NCI-H774 (cell line): ENCODE measurements around the gene TSC22D1.
"Not testable (repeated sequence)": the region's sequence is repeated elsewhere in the genome, so short reads cannot be mapped to it uniquely, and the experiment has no call there.

ENCODE experiments used
- DNase-seq: peaks from one replicate; lab custom pipeline; 2025; lab: John Stamatoyannopoulos, UW

The TSC22D1 gene

GRCh38 chr13:44573071-44573470 is 3.1 kb downstream of the TSC22D1 start:
- no peak for DNase-seq

- DNase-seq, result no peak
Observed at GRCh38 chr13:44566601-44567000, 9.5 kb downstream of the TSC22D1 start.

DNA sequence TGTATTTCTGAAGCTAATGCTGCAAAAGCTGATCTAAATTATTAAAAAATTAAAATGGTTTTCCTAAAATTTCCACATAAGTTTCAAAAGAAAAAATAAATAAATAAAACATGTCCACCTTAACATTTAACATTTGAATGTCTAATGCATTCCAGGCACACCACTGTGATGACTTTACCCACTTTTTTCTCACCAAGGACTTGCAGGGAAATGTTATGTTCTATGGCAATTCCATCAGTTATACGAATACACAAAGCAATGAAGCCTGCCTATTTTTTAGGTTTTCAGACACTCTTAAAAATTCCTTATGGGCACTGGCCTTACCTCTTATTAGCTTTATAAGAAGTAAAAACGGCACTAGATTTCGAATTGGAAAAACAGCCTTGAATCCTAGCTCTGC is 10.2 kb downstream of the TSC22D1 start:
- DNase-seq, result no peak

GRCh38 chr13:44564936-44565335 is 11.2 kb downstream of the TSC22D1 start:
- DNase-seq, result no peak

DNA sequence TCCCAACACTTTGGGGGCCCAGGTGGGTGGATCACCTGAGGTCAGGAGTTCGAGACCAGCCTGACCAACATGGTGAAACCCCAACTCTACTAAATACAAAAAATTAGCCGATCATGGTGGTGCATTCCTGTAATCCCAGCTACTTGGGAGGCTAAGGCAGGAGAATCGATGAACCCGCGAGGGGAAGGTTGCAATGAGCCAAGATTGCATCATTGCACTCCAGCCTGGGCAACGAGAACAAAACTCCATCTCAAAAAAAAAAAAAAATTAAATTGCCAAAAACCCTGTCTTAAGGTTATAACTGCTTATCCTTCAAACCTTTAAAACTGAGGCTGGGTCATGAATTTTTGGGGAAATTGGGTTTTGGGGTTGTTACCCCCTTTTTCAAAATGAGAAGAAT is 13.3 kb downstream of the TSC22D1 start:
- DNase-seq, result not testable (repeated sequence)

GRCh38 chr13:44561351-44561750 is 14.8 kb downstream of the TSC22D1 start:
- no peak for DNase-seq

- no peak for DNase-seq
Observed at GRCh38 chr13:44557986-44558385, 18.1 kb downstream of the TSC22D1 start.

DNA sequence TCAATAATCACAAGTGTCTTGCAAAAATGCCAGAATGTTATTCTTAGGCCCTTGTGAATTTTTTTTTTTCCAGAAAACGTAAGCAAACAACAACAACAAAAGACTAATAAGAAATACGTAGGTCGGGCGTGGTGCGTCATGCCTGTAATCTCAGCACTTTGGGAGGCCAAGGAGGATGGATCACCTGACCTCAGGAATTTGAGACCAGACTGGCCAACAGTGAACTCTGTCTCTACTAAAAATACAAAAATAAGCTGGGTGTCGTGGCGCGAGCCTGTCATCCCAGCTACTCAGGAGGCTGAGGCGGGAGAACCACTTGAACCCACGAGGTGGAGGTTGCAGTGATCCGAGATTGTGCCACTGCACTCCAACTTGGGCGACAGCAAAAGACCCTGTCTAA is 20.9 kb downstream of the TSC22D1 start:
- no peak for DNase-seq

- no peak for DNase-seq
Observed at GRCh38 chr13:44549476-44549875, 26.7 kb downstream of the TSC22D1 start.

DNA sequence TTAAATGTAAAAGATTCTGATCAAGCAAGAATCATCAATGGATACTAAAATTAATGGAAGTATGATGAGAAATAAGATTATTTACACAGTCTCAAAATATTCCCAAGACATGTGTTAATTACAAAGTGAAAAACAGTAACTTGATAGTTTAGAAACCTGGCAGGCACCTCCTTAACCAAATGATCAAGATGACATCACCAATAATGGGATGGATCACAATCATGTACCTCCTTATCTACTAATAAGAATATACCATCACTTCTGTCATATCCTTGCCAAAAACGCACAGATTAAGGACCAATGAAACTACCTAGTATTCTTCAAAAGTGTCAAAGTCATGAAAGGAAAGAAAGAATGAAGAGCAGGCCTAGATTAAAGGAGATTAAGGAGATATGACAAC is 30.0 kb downstream of the TSC22D1 start:
- DNase-seq, result no peak

DNA sequence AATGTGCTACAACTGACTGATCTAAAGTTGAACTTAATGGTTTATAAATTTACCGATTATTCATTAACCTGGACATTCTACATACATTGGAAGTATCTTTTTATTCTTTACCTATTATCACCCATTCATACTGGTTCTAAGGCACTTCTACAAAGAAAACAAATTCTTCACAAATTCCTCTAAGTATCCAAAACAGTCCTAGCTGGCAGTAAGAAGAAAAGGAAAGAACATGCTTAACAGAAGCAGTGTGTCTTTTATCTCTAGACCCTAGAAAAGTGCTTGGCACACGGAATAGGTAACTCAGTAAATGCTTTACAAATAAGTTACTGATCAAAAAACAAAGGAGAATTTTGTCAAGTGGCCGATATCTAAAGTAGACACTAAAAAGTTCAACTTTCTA is 32.8 kb downstream of the TSC22D1 start:
- DNase-seq, result no peak

DNA sequence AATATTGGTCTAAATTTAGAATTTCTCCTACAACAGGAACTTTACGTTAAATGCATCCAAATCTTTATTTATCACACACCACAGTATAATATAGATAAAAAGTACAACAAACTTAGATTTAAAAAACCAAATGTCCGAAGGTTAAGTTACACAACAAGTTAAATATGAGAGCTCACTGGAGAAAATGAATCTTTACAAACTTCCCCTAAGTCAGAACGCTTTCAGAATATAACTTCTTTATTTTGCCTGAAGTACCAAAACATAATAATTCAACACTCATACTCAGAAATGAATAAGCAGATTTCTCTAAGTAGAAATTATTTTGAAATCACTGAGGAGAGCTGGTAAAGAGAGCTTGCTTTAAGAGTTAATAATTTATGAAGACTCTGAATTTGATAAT is 33.8 kb downstream of the TSC22D1 start:
- no peak for DNase-seq

GRCh38 chr13:44541601-44542000 is 34.5 kb downstream of the TSC22D1 start:
- no peak for DNase-seq

DNA sequence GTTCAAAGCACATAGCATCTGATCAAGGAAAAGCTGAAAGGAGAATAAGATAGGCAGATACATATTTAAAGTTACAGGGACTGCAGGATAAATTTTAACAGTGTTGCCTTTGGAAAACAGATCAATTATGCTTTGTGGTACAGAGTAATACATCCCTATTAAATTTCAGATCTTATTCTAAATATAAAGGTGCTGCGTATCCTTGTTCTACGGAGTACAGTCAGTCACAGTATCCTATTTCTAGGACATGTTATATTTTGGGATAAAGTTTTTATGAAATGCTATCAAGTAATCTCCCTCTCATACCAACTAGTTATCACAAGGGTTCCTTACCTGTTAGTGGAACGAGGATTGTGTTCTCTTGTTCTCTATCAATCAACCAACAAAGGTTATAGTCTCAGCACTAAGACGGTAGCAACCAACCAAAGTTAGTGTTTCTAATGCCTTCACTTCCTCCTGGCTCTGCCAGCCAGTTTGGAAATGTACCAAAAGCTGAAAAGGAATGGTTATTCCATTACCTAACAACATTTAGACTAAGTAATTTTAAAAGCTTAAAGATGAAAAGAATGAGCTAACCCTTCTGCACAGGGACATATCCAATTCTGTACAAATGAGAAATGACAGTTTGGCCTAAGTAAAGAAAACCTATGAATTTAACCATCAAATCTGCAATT is 35.2 kb downstream of the TSC22D1 start:
- no peak for DNase-seq

DNA sequence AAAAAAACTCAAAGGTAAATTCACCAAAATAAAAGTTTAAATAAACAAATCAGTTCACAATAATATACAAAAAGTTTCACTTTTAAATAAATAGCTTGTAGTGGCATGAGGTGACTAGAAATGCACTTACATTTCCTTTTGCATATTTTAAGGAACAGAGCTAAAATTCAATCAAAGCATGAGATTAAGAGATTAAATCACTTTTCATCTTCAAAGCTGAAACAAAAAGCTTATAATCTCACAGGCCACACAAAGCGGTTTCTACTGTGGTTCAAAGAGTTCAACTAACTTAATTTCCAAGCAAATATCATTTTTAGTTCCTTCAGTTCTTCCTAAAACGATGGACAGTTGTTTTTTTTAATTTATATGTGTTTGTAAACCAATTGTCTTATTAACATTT is 38.9 kb downstream of the TSC22D1 start:
- no peak for DNase-seq

DNA sequence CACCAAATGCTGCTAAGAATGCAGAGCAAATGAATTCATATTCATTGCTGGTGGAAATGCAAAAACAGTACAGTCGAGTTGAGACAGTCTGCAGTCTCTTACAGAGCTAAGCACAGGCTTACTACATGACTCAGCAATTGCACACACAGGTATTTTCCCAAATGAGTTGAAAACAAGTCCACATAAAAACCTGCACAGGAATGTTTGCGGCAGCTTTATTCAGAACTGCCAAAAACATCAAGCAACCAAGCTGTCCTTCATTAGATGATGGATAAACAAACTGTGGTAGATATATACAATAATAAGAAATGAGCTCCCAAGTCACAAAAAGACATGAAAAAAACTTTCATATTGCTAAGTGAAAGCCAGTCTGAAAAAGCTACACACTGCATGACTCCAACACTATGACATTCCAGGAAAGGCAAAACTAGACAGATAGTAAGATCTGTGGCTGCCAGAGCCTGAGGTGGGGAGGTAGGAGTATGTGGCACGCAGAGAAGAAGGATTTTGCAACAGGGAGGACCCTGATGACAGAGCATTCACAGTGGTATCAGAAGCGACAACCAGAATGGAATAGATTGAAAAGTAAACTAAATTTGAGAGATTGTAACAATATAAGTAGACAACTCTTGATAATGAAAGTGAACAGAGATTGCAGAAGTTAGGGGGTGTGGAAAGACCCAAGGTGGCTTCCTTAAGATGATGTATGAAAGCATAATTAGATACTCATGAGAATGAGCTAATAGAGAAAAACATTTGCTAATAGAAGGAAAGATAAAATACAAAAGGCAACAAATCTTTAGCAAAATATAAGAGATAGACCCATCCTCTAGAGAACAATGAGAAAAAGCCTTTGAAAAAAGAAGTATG is 52.7 kb downstream of the TSC22D1 start:
- no peak for DNase-seq

DNA sequence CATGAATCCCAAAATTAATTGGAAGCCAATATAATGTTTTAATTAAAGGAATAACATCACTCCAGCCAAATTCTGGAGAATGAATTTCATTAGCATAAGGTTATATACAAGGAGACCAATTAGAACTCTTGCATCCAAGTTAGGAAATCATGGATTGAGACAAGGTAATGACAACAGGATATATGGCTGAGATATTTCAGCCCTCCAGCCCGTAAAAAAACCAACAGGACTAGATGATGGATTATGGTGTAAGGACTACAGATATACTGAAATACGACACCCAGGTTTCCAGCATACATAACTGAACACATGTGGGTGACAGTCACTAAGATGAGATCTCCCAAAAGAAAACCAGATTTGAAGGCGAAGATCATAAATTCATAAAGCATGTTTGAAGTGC is 56.5 kb downstream of the TSC22D1 start:
- DNase-seq, result no peak

GRCh38 chr13:44516771-44517170 is 59.4 kb downstream of the TSC22D1 start:
- peak; percentile 34 for DNase-seq

DNA sequence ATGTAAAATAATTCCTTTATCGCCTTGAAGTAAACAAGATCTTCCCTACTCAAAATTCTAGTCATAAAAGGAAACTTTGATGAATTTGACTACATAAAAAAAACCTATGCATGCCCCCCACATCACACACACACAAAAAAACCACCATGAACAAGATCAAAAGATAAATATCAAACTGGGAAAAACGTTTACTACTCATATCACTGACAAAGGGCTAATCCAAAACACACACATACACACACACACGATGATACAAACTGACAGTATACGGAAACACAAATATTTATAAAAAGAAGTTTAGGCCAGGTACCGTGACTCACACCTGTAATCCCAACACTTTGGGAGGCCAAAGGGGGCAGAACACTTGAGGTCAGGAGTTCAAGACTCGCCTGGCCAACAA is 61.9 kb downstream of the TSC22D1 start:
- no peak for DNase-seq

- not testable (repeated sequence) for DNase-seq
Observed at GRCh38 chr13:44509853-44510252, 66.3 kb downstream of the TSC22D1 start.

DNA sequence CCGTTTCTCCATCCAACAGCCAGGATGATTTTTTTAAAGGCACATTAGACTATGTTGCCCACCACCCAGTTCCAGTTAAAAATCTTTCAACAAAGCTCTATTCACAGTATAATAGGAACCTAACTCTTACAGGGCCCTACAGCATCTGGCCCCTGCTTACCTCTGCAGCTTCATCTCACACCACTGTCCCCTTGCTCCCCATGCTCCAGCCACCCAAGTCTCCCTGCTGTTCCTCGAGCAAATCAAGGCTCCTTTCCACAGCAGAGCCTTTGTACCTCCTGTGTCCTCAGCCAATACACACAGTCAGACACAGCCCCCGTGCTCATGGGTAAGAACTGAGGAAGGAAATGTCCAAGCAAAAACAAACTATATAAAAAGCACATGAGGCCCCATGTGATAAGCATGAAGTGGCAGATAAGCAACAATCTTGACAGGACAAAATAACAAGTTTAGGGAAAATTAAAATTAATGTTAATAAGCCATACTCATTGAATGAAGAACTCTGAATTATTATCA is 67.5 kb downstream of the TSC22D1 start:
- no peak for DNase-seq

DNA sequence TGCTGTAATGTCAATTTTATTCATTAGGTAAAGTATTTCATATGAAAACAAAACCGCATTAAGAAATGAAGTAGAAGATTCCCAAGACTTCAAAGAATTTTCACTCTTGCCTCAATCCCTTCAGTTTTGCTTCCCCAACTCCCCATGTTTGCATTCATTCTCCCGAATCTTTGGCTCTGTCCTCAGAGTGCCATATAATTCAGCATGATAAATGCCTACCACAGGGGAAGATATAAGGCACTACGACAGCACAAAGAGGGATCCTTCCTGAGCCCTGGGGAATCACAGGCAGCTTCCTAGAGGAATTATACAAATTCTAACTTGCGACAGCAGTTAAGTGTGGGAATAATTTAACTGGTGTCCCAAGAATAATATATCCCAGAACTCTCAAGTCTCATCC is 68.5 kb downstream of the TSC22D1 start:
- no peak for DNase-seq

- no peak for DNase-seq
Observed at GRCh38 chr13:44506719-44507118, 69.4 kb downstream of the TSC22D1 start.
